GM21717 (cell line): ENCODE results near the gene MED15.

Experiments used
- ATAC-seq: cut with Tn5 transposase; IDR thresholded peaks from one replicate; pipeline ENCODE4 v1.9.1; 2021; ENCODE audit warnings: mild to moderate bottlenecking, moderate library complexity; ENCODE audit not compliant: unreplicated experiment

MED15 gene

GRCh38 chr22:20568502-20569058 is 61.2 kb downstream of the MED15 start:
- no peak for ATAC-seq

GRCh38 chr22:20569059-20570058 is 61.9 kb downstream of the MED15 start:
- no peak for ATAC-seq

DNA sequence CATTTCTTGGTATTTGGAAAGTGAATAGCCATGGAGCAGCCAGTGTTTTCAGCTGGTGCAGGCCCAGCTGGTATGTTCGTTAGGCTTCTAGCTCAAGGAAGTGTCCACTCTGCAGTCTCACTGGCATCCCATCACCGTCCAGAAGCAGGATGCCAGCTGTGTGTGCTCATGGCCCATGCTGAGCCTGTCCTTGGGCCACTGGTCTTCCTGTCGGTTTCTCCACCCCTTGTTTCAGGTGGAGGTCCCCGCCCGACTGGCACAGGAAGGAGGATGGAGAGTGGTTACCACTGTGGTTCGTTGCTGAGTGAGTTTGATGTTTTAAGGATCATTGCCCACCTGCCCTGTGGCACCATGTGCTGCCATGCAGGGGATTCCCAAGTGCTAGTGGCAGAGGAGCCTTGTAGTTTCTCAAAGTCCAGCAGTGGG is 63.7 kb downstream of the MED15 start:
- no peak for ATAC-seq

- ATAC-seq = no peak
These were observed 64.2 kb downstream of the MED15 start for GRCh38 chr22:20571531-20572007.

- ATAC-seq = no peak
These were observed 64.9 kb downstream of the MED15 start for GRCh38 chr22:20572132-20572802.

DNA sequence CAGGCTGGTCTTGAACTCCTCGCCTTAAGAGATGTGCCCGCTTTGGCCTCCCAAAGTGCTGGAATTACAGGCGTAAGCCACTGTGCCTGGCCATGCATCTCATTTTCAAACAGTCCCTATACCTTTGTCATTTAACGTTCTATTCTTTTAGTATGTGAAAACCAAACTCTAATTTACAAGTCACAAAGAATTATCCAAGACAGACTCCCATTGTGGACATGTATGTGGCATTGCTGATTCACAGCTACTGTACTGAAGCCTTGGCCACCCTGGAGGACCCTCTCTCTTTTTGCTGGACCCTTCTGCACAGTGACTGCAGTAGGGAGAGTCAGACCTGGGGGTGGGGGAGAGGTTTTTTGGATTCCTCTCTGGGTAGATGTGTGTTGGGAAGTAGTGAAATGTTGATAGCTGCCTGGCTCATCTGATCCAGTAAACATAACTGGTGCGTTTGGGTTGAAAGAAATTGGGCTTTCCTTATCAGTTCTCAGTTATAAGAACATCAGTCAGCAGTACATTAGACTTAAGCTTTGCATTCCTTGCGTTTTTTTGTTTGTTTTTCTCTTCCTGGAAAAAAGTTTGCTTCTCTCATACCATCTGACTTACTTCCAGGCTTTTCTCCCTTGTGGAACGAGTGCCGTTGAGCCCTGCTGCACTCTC is 65.9 kb downstream of the MED15 start:
- no peak for ATAC-seq

DNA sequence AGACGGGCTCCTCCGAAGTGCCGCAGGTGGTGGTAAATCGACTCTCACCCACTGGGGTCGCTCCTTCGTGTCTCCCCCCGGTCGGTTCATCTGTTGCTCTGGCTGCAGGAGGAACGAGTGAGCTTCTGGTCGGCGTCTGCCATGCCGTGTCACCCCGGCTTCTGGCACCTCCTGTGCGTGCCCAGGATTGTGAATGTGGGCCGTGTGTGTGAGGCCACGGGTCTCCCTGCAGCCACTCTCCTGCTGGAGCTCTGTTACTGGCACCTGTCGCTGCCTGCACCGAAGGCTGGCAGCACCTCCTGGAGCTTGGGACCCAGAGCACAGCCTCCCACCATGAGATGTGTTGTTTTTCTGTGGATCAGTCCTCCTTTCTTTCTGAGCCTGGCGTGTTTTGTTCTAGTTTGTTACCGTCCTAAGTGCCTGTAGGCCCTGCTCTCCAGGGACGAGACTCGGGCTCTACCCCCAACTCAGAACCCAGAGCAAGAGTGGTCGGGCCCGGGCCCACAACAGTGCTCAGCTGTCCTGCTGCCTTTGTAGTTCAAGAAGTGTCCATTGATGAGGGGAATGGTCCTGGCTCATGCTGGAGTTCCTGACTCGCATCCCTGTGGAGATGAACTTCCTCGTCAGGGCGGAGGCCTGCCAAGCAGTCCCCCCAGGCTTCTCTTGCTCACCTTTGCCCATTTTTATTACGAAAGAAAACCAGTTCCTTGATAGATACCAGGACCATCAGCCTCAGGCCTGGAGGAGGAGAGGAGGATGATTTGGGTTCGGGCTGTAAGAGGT is 66.6 kb downstream of the MED15 start:
- no peak for ATAC-seq

DNA sequence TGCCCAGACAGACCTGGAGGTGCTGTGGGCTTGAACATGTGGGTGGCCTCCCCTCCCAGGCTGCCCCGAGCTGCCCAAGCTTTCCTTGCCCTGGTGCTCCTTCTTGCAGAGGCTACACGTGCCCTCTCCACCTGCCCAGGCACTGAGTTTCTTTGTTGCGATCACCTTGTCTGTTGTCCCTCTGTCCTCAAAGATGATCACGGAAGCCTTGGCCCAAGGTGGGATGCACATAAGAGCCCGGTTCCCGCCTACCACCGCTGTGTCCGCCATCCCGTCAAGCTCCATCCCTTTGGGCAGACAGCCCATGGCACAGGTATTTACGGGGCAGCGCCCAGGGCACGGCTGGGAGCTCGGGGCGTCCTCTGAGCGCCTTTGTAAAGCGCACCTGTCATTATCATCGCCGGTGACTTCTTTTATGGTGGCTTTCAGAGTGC is 67.5 kb downstream of the MED15 start:
- no peak for ATAC-seq

DNA sequence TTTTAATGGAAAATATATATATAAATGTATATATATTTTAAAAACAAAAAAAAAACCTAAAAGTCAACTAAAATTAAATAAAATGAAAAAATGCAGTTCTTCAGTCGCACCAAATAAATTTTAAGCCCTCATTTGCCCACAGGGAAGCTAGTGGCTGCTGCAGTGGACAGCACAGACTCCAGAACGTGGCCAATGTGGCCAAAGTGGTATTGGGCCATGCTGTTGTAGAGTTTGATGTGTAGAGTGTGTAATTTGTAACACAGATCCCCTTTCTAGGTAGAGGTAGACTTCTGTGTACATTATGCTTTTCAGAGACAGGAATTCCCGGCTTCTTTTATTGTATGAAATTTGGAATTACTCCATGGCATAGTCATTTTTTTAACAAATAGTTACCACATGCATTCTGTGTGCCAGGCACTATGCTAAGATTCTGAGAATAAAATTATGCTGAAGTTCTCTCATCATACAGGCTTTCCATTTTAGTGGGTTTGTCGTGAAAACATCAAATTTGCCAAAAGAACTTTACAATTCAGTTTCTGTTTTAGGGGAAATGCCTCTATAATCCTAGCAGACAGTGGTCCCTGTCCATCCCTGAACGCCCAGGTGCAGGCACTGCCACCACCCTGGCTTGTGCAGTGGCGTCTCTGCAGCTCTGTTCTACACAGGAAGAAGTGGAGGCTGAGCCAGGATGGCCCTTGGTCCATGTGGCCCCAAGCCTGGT is 68.5 kb downstream of the MED15 start:
- no peak for ATAC-seq

DNA sequence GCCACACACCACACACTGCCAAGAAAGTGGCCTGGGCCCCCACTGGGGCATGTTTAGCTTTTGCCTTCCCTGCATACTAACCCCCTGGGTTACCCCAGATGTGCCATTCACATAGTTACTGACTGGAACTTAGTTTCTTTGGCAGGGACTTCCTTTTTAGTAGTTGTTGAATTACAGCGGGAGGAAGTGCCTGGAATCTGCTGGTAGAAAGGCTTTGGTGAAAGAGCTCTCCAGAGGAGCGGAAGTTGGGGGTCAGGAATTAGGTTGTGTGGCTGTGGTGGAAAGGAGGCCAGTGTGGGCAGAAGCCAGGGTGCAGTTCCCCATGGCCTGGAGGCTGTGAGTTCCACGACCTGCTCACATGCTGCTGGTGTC is 69.0 kb downstream of the MED15 start:
- no peak for ATAC-seq

- ATAC-seq = no peak
These were observed 69.6 kb downstream of the MED15 start for GRCh38 chr22:20577045-20577444.

- no peak for ATAC-seq
These were observed 70.2 kb downstream of the MED15 start for GRCh38 chr22:20577549-20577975.

DNA sequence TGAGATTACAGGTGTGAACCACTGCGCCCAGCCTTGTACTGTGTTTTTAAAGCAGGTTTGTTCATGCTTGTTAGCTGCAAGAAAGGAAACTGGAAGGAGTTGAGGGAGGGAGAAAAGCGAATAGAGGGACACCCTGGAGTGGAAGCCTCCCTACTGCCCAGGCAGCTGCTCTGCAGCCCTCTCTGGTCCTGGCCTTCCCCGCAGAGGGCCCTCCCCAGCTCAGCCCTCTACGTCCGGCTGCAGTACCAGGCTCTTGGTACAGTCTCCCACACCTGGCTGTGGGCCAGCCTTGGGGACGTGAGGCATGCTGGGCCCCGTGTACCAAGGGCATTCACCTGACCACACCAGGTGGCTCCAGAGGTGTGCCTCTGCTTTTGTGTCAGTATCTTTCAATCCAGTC is 70.8 kb downstream of the MED15 start:
- no peak for ATAC-seq

- ATAC-seq = no peak
These were observed 71.3 kb downstream of the MED15 start for GRCh38 chr22:20578707-20579106.

DNA sequence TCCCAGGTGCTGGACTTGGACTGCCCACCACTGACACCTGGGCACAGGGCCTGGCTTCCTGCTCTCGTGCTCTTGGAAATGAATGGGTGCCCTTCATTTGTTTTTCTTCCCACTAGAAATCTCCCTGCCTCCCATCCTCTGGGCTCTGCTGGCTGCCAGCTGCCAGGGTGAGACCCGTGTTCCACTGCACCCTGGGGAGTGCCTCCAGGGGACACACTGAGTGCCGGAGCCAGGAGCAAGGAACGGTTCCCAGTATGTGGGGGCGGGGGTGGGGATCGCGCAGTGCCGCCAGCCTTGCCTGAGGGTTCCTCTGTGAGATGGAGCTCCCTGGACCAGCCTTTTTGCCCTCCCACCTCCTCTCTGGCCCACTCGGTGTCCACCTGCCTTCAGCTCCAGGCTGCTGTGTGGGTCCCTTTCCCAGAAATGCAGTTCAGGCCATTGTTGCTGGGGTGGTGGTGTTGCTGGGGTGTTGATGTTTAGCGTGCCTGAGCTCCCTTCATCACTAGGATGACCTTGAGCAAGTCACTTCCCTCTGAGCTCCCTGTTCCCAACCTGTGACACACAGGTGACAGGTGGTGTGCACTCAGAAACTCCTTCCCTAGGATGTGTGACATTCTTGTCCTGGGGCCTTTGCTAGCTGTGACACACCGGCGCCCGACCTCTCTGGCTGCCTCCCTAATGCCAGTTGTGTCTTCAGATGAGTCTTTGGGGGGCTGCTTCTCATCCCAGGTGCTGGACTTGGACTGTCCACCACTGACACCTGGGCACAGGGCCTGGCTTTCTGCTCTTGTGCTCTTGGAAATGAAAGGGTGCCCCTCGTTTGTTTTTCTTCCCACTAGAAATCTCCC is 72.1 kb downstream of the MED15 start:
- no peak for ATAC-seq

GRCh38 chr22:20580179-20580578 is 72.8 kb downstream of the MED15 start:
- ATAC-seq = no peak

DNA sequence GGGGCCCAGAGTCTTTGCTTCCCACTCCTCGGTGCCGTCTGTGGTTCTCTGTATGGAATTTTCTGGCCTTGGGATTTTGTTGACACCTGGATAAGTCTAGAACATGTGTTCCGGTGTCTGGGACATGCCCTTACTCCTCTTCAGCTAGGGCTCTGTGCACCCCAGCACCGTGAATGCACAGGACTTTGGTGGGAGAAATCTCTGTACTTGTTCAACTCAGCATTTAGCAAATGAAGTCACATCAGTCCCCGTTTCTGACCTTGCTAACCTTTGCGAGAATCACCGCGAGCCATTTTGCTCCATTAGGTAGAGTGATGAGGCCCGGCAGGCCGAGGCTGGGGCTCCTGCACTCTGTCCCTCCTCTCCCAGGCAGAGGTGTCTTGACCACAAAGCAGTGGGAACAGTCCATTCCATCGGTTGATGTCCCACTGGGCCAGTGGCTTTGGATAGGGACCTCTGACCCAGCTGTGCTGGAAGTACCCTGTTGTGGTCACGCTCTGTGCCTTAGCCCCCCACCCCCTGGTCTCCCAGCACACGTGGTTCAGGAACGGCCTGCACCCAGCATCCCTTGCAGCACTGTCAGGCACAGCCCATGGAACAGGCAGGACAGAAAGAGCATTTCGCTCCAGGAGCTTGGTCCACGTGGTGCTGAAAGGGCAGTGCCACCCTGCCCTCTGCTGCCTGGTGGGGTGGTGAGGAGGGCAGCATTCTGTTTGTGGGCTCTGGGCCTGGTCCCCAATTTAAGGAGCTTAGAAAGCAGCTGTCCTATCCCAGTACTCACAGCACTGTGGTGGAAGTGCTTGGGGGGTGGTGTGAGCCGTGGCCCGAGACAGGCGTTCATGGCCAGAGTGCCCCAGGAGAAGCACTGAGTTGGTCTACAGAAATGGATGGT is 73.4 kb downstream of the MED15 start:
- no peak for ATAC-seq
